Erythroblast (primary cell): ENCODE data around the gene SYT5.

ENCODE experiments used
- GATA1 ChIP-seq: IDR thresholded peaks from 2 replicates; pipeline ENCODE4 v1.6.1; 2011; ENCODE audit warnings: low read depth, mild to moderate bottlenecking, control low read depth, low read length, moderate library complexity
- POLR2A ChIP-seq: IDR thresholded peaks from 2 replicates; pipeline ENCODE4 v1.6.1; 2011; ENCODE audit warnings: mild to moderate bottlenecking, low read length

DNA sequence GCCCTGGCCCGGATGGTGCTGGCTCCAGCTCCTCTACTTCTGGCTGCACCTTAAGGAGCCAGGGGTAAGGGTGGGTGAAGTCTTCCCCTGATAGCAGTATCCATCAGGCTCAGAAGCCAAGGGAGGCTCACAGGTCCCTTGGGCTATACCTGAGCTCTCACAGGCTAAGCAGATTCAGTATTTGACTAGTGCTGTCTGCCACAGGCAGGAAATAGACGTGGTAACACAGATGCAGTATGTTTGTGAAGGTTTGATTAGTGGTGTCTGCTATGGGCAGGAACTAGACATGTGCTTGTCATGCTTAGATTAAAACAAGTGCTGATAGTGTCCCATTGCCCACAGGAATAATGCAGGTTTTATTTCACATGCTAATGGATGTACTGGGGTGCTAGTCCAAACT lies 4.0 kb downstream of the SYT5 start:
- TF ChIP-seq POLR2A (no peak), GATA1 (no peak)
